Keratinocyte (primary cell): ENCODE results near the gene TRIM8. TPM values are rescaled to one million over a fixed set of nuclear protein-coding genes. Genes with fewer than 3 reads are reported as not detected.

Source experiments
- DNase-seq: peaks from one replicate; pipeline ENCODE4 v3.0.0-alpha.2; 2011; ENCODE audit warnings: low read depth, missing footprints, low spot score
- FAIRE-seq: peaks from 2 replicates; lab custom pipeline; 2011; peaks lifted over from hg19 to GRCh38; lab: Jason Lieb, UNC
- H2AFZ ChIP-seq: 2 replicates; pipeline ENCODE4 v1.6.0; 2012; ENCODE audit warnings: low read length, control low read depth, inconsistent platforms; ENCODE audit not compliant: control insufficient read depth
- H3K27ac ChIP-seq: 2 replicates; pipeline ENCODE4 v1.5.1; 2011; ENCODE audit warnings: low read length; ENCODE audit not compliant: control insufficient read depth, insufficient read depth
- H3K27me3 ChIP-seq: 3 replicates; pipeline ENCODE4 v1.6.0; 2011; ENCODE audit warnings: low read length; ENCODE audit not compliant: control insufficient read depth, insufficient read depth; ENCODE audit errors: extremely low read depth
- H3K36me3 ChIP-seq, 2 experiments: 2 replicates in 1 of 2; 3 replicates in 1 of 2; pipeline ENCODE4 v1.5.1; 2011; ENCODE audit warnings: low read length in 2 of 2, mild to moderate bottlenecking in 1 of 2; ENCODE audit not compliant: control insufficient read depth in 2 of 2, insufficient read depth in 2 of 2; ENCODE audit errors: extremely low read depth in 1 of 2
- H3K4me1 ChIP-seq: 3 replicates; pipeline ENCODE4 v1.5.1; 2011; ENCODE audit warnings: low read length; ENCODE audit not compliant: control insufficient read depth, insufficient read depth; ENCODE audit errors: extremely low read depth
- H3K4me2 ChIP-seq: 3 replicates; pipeline ENCODE4 v1.6.0; 2011; ENCODE audit warnings: low read depth, low read length; ENCODE audit not compliant: control insufficient read depth, insufficient read depth; ENCODE audit errors: extremely low read depth
- H3K4me3 ChIP-seq, 3 experiments: fragments of 200-600 bp in 1 of 3; sonication (generic) in 1 of 3; 2 replicates in 2 of 3; 3 replicates in 1 of 3; pipeline ENCODE4 v1.5.1; 2011 to 2016; ENCODE audit warnings: low read length in 3 of 3, mild to moderate bottlenecking in 3 of 3, control low read depth in 2 of 3, inconsistent platforms in 1 of 3, low read depth in 1 of 3, mixed read lengths in 1 of 3, mixed run types in 1 of 3, moderate library complexity in 1 of 3; ENCODE audit not compliant: control insufficient read depth in 2 of 3, insufficient read depth in 2 of 3; ENCODE audit errors: extremely low read depth in 1 of 3
- H3K79me2 ChIP-seq: 2 replicates; pipeline ENCODE4 v1.6.0; 2012; ENCODE audit warnings: low read length; ENCODE audit not compliant: control insufficient read depth, insufficient read depth
- H3K9ac ChIP-seq: 3 replicates; pipeline ENCODE4 v1.6.0; 2011; ENCODE audit warnings: low read length; ENCODE audit not compliant: control insufficient read depth, insufficient read depth; ENCODE audit errors: extremely low read depth
- H3K9me1 ChIP-seq: 3 replicates; pipeline ENCODE4 v1.6.0; 2011; ENCODE audit warnings: low read length; ENCODE audit not compliant: control insufficient read depth, insufficient read depth; ENCODE audit errors: extremely low read depth
- H3K9me3 ChIP-seq: 2 replicates; pipeline ENCODE4 v1.5.1; 2012; ENCODE audit warnings: low read depth, low read length; ENCODE audit not compliant: control insufficient read depth
- H4K20me1 ChIP-seq: 3 replicates; pipeline ENCODE4 v1.6.0; 2011; ENCODE audit warnings: low read length; ENCODE audit not compliant: control insufficient read depth, insufficient read depth; ENCODE audit errors: extremely low read depth
- EZH2 ChIP-seq: IDR thresholded peaks from one replicate; pipeline ENCODE4 v1.6.1; 2012; ENCODE audit warnings: inconsistent platforms, mild to moderate bottlenecking, low read length, moderate library complexity
- dilution Hi-C: fragments of 300-500 bp; cut with MboI; formaldehyde crosslinking; loops from one replicate; pipeline ENCODE4 v1.7.0; 2020; ENCODE audit warnings: low sequenced_read_pairs; ENCODE audit not compliant: extremely low pct_ligation_motif_present
- polyA plus RNA-seq, 5 experiments: library from polyadenylated mRNA; depleted of rRNA in 3 of 5; stranded (reverse) in 3 of 5; stranded (forward) in 1 of 5; unstranded in 1 of 5; fragments of >200 nt; gene quantifications; 1 replicate in 1 of 5; 2 replicates in 3 of 5; 3 replicates in 1 of 5; pipeline versions ENCODE4 v1.2.1 to v1.2.3, GENCODE V29; 2011 to 2012; ENCODE audit warnings: missing spikeins in 2 of 5, low read depth in 1 of 5, low replicate concordance in 1 of 5
- TF ChIP-seq, protein P1 (sequence below), 3 experiments: IDR thresholded peaks in 1 of 3; conservative IDR thresholded peaks in 1 of 3; optimal IDR thresholded peaks in 1 of 3; 2 replicates in 2 of 3; 3 replicates in 1 of 3; pipeline versions ENCODE3 to v1.5.1; 2011; ENCODE audit warnings: low read length in 3 of 3, mild to moderate bottlenecking in 3 of 3, moderate library complexity in 2 of 3, control low read depth in 1 of 3, inconsistent platforms in 1 of 3; ENCODE audit not compliant: insufficient read depth in 2 of 3; ENCODE audit errors: extremely low read depth in 1 of 3

Gene TRIM8
- polyA plus RNA-seq, 1 donor (not counting 4 experiments of a cell fraction or from before 2014, with no cell fraction given), result 24.8 TPM

DNA sequence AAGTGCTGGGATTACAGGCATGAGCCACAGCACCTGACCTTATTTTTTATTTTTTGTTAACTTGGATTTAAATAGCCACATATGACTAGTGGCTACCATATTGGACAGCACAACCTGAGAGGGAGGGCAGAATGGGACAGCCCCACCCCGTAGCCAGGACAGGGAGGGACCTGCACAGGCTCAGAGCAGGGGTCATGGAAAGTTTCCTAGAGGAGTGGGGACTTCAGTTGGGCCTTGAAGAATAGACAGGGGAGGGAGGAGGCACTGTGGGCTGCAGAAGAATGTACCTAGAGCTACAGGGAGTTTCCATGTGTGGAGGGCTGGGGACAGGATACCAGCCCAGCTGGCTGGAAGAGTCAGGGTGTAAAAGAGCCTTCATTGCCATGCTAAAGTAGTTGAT, 8.8 kb downstream of the TRIM8 start:
- H3K4me2 ChIP-seq, result no peak overlapping the region
- H3K36me3 ChIP-seq, result peaks cover 35 to 36% of the 10 kb centered on the region in 2 experiments
- dilution Hi-C loops, result no loop called here
- no peaks in the 10 kb centered on the region for H3K9me3 ChIP-seq
- H2AFZ ChIP-seq, result no peak overlapping the region
- no peak overlapping the region for H3K4me3 ChIP-seq
- FAIRE-seq, result no peak
- H3K9me1 ChIP-seq, result peaks cover 2% of the 10 kb centered on the region
- DNase-seq, result no peak
- peaks cover 53% of the 10 kb centered on the region for H3K79me2 ChIP-seq
- H3K9ac ChIP-seq, result no peak overlapping the region
- TF ChIP-seq, protein P1, sequence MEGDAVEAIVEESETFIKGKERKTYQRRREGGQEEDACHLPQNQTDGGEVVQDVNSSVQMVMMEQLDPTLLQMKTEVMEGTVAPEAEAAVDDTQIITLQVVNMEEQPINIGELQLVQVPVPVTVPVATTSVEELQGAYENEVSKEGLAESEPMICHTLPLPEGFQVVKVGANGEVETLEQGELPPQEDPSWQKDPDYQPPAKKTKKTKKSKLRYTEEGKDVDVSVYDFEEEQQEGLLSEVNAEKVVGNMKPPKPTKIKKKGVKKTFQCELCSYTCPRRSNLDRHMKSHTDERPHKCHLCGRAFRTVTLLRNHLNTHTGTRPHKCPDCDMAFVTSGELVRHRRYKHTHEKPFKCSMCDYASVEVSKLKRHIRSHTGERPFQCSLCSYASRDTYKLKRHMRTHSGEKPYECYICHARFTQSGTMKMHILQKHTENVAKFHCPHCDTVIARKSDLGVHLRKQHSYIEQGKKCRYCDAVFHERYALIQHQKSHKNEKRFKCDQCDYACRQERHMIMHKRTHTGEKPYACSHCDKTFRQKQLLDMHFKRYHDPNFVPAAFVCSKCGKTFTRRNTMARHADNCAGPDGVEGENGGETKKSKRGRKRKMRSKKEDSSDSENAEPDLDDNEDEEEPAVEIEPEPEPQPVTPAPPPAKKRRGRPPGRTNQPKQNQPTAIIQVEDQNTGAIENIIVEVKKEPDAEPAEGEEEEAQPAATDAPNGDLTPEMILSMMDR (optimal IDR thresholded peaks at IDR 0.05 in 1 of 3, IDR thresholded peaks at IDR 0.05 in 1 of 3, conservative IDR thresholded peaks at IDR 0.05 in 1 of 3; ENCODE audit: extremely low read depth in 1 of 3, insufficient read depth in 2 of 3, low read length in 3 of 3), result no peak
- TF ChIP-seq EZH2, result no peak
- no peaks in the 10 kb centered on the region for H3K27me3 ChIP-seq
- no peak overlapping the region for H3K27ac ChIP-seq
- peaks cover 6% of the 10 kb centered on the region for H4K20me1 ChIP-seq
- H3K4me1 ChIP-seq, result peaks cover 22% of the 10 kb centered on the region

DNA sequence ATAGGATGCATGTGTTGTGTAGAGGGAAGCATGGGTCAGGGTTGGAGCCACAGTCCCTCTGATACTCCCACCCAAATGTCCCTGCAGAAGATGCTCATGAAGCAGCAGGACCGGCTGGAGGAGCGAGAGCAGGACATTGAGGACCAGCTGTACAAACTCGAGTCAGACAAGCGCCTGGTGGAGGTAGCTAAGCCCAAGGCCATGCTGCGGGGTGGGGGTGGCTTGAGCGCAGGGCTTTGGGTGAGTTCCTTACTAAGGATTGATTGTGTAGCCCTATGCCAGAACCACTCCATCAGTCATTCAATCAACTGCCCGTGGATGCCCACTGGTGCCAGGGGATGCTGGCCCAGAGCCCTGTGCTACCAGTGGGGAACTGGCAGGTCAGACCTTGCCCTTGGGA, 10.3 kb downstream of the TRIM8 start:
- H3K4me2 ChIP-seq, result no peak overlapping the region
- FAIRE-seq (no peak), DNase-seq (no peak)
- H2AFZ ChIP-seq, result no peak overlapping the region
- no peaks in the 10 kb centered on the region for H3K27me3 ChIP-seq
- peaks cover 6% of the 10 kb centered on the region for H4K20me1 ChIP-seq
- no peaks in the 10 kb centered on the region for H3K9me1 ChIP-seq
- TF ChIP-seq EZH2, result no peak
- TF ChIP-seq, protein P1 (optimal IDR thresholded peaks at IDR 0.05 in 1 of 3, IDR thresholded peaks at IDR 0.05 in 1 of 3, conservative IDR thresholded peaks at IDR 0.05 in 1 of 3; ENCODE audit: extremely low read depth in 1 of 3, insufficient read depth in 2 of 3, low read length in 3 of 3), result no peak
- no peaks in the 10 kb centered on the region for H3K9me3 ChIP-seq
- peaks cover 38% of the 10 kb centered on the region for H3K79me2 ChIP-seq
- dilution Hi-C loops, result no loop called here
- H3K36me3 ChIP-seq, result peaks cover 34 to 35% of the 10 kb centered on the region in 2 experiments
- peaks cover 15% of the 10 kb centered on the region for H3K4me1 ChIP-seq
- H3K27ac ChIP-seq, result no peak overlapping the region
- H3K9ac ChIP-seq, result no peak overlapping the region
- no peak overlapping the region for H3K4me3 ChIP-seq
